ENCODE data around the gene FKBP9.
"Not testable (repeated sequence)": the region's sequence is repeated elsewhere in the genome, so short reads cannot be mapped to it uniquely, and the experiment has no call there.

Gene FKBP9

GRCh38 chr7:32952876-32953275 is 4.4 kb upstream of the FKBP9 start:
- no peak for DNase-seq (ENCODE audit: low spot score)

- no peak for DNase-seq (ENCODE audit: low spot score)
Observed at GRCh38 chr7:32958046-32959025, 1.1 kb downstream of the FKBP9 start.

- not testable (repeated sequence) for DNase-seq (ENCODE audit: low spot score)
Observed at GRCh38 chr7:32963880-32964301, 6.7 kb downstream of the FKBP9 start.

GRCh38 chr7:32964461-32965159 is 7.4 kb downstream of the FKBP9 start:
- not testable (repeated sequence) for DNase-seq (ENCODE audit: low spot score)

- not testable (repeated sequence) for DNase-seq (ENCODE audit: low spot score)
Observed at GRCh38 chr7:32966489-32967267, 9.4 kb downstream of the FKBP9 start.

GRCh38 chr7:32967268-32967582 is 10.0 kb downstream of the FKBP9 start:
- not testable (repeated sequence) for DNase-seq (ENCODE audit: low spot score)

- not testable (repeated sequence) for DNase-seq (ENCODE audit: low spot score)
Observed at GRCh38 chr7:32971967-32972366, 14.7 kb downstream of the FKBP9 start.

GRCh38 chr7:32977159-32977558 is 19.9 kb downstream of the FKBP9 start:
- DNase-seq (ENCODE audit: low spot score) = not testable (repeated sequence)

GRCh38 chr7:32979246-32979645 is 22.0 kb downstream of the FKBP9 start:
- not testable (repeated sequence) for DNase-seq (ENCODE audit: low spot score)

GRCh38 chr7:32979902-32980301 is 22.7 kb downstream of the FKBP9 start:
- DNase-seq (ENCODE audit: low spot score) = not testable (repeated sequence)

GRCh38 chr7:32988148-32988547 is 30.9 kb downstream of the FKBP9 start:
- not testable (repeated sequence) for DNase-seq (ENCODE audit: low spot score)

- DNase-seq (ENCODE audit: low spot score) = not testable (repeated sequence)
Observed at GRCh38 chr7:32991068-32991585, 33.9 kb downstream of the FKBP9 start.

GRCh38 chr7:32991975-32992700 is 34.9 kb downstream of the FKBP9 start:
- not testable (repeated sequence) for DNase-seq (ENCODE audit: low spot score)

- DNase-seq (ENCODE audit: low spot score) = not testable (repeated sequence)
Observed at GRCh38 chr7:32992750-32993149, 35.5 kb downstream of the FKBP9 start.

- not testable (repeated sequence) for DNase-seq (ENCODE audit: low spot score)
Observed at GRCh38 chr7:32997956-32998355, 40.7 kb downstream of the FKBP9 start.

- not testable (repeated sequence) for DNase-seq (ENCODE audit: low spot score)
Observed at GRCh38 chr7:32998361-32999171, 41.3 kb downstream of the FKBP9 start.

- DNase-seq (ENCODE audit: low spot score) = not testable (repeated sequence)
Observed at GRCh38 chr7:32999380-32999779, 42.1 kb downstream of the FKBP9 start.

GRCh38 chr7:33003111-33003510 is 45.9 kb downstream of the FKBP9 start:
- DNase-seq (ENCODE audit: low spot score) = not testable (repeated sequence)

GRCh38 chr7:33004104-33004616 is 46.9 kb downstream of the FKBP9 start:
- DNase-seq (ENCODE audit: low spot score) = not testable (repeated sequence)

- DNase-seq (ENCODE audit: low spot score) = not testable (repeated sequence)
Observed at GRCh38 chr7:33005193-33005592, 48.0 kb downstream of the FKBP9 start.
